Hepatocyte (in vitro differentiated cells): ENCODE data around the gene SYNE2. TPM values are rescaled to one million over a fixed set of nuclear protein-coding genes. Genes with fewer than 3 reads are reported as not detected.
"Not testable (repeated sequence)": the region's sequence is repeated elsewhere in the genome, so short reads cannot be mapped to it uniquely, and the experiment has no call there.

Experiments used
- DNase-seq: peaks from one replicate; pipeline ENCODE4 v3.0.0-alpha.2; 2016; ENCODE audit warnings: low spot score
- H2AFZ ChIP-seq: fragments of 200-600 bp; sonication (generic); 2 replicates; pipeline ENCODE4 v1.6.0; 2016; ENCODE audit warnings: antibody characterized with exemption, mild to moderate bottlenecking
- H3K27ac ChIP-seq: fragments of 200-600 bp; sonication (generic); 2 replicates; pipeline ENCODE4 v1.5.1; 2016; ENCODE audit warnings: mild to moderate bottlenecking
- H3K27me3 ChIP-seq: fragments of 200-600 bp; sonication (generic); 2 replicates; pipeline ENCODE4 v1.6.1; 2016
- H3K36me3 ChIP-seq: fragments of 200-600 bp; sonication (generic); replicated peaks from 2 replicates; pipeline ENCODE4 v1.5.1; 2016; ENCODE audit warnings: low read depth; ENCODE audit not compliant: insufficient read depth
- H3K4me1 ChIP-seq: fragments of 200-600 bp; sonication (generic); 2 replicates; pipeline ENCODE4 v1.5.1; 2016; ENCODE audit warnings: mild to moderate bottlenecking, moderate library complexity; ENCODE audit not compliant: insufficient read depth
- H3K4me2 ChIP-seq: fragments of 200-600 bp; sonication (generic); 2 replicates; pipeline ENCODE4 v1.6.0; 2016
- H3K4me3 ChIP-seq: fragments of 200-600 bp; sonication (generic); 2 replicates; pipeline ENCODE4 v1.5.1; 2016; ENCODE audit warnings: mild to moderate bottlenecking
- H3K79me2 ChIP-seq: fragments of 200-600 bp; sonication (generic); 2 replicates; pipeline ENCODE4 v1.6.0; 2017; ENCODE audit warnings: mild to moderate bottlenecking
- H3K9me2 ChIP-seq: fragments of 200-600 bp; sonication (generic); replicated peaks from 2 replicates; pipeline ENCODE4 v1.6.0; 2017; ENCODE audit warnings: mild to moderate bottlenecking; ENCODE audit not compliant: insufficient read depth
- H3K9me3 ChIP-seq: fragments of 200-600 bp; sonication (generic); 2 replicates; pipeline ENCODE4 v1.5.1; 2016; ENCODE audit warnings: low read depth, mild to moderate bottlenecking
- H4K20me1 ChIP-seq: fragments of 200-600 bp; sonication (generic); 2 replicates; pipeline ENCODE4 v1.6.0; 2016; ENCODE audit warnings: mild to moderate bottlenecking; ENCODE audit not compliant: insufficient read depth, poor library complexity, severe bottlenecking
- CTCF ChIP-seq: fragments of 200-600 bp; sonication (generic); IDR thresholded peaks from 2 replicates; pipeline ENCODE4 v1.5.1; 2016; ENCODE audit warnings: antibody characterized with exemption, mild to moderate bottlenecking; ENCODE audit not compliant: poor library complexity
- EZH2 ChIP-seq: fragments of 200-600 bp; sonication (generic); IDR thresholded peaks from 2 replicates; pipeline ENCODE4 v1.6.1; 2016; ENCODE audit warnings: antibody characterized with exemption, mild to moderate bottlenecking, borderline replicate concordance
- EZH2phosphoT487 ChIP-seq: fragments of 200-600 bp; sonication (generic); IDR thresholded peaks from one replicate; pipeline ENCODE4 v1.6.1; 2018; ENCODE audit warnings: antibody characterized with exemption, mild to moderate bottlenecking, low read depth, moderate library complexity; ENCODE audit not compliant: unreplicated experiment, severe bottlenecking
- WGBS: methylation state at CpG from one replicate; pipeline ENCODE4 v1.1.6; 2016; ENCODE audit warnings: low lambda C conversion rate; ENCODE audit errors: missing lambda C conversion rate; 5-methylcytosine and 5-hydroxymethylcytosine counted together
- polyA plus RNA-seq: library from polyadenylated mRNA; unstranded; fragments of >200 nt; fragmentation: Nextera tagmentation; extraction: Ambion mirVana; gene quantifications from 2 replicates; pipeline ENCODE4 v1.2.1, GENCODE V29; 2016
- total RNA-seq: library from RNA; depleted of rRNA; stranded (reverse); fragments of >200 nt; gene quantifications from 2 replicates; pipeline ENCODE4 v1.2.3, GENCODE V29; 2014

Gene SYNE2
- total and polyA plus RNA-seq, 2 experiments from 2014 or later, result 21.0 to 58.6 TPM

- H3K9me3 ChIP-seq, result no peaks in the 10 kb centered on the region
- H3K4me3 ChIP-seq, result no peak overlapping the region
- no peak overlapping the region for H2AFZ ChIP-seq
- H3K27ac ChIP-seq, result no peak overlapping the region
- no peaks in the 10 kb centered on the region for H3K9me2 ChIP-seq
- 94% methylated on average over 6 of the region's 6 CpGs for WGBS
- no peak overlapping the region for H3K4me2 ChIP-seq
- no peaks in the 10 kb centered on the region for H3K27me3 ChIP-seq
- no peaks in the 10 kb centered on the region for H3K36me3 ChIP-seq
- DNase-seq, result no peak
- TF ChIP-seq CTCF, result no peak
- no peak for TF ChIP-seq EZH2phosphoT487
- no peak for TF ChIP-seq EZH2
- no peaks in the 10 kb centered on the region for H3K4me1 ChIP-seq
- no peaks in the 10 kb centered on the region for H4K20me1 ChIP-seq
- peaks cover 60% of the 10 kb centered on the region for H3K79me2 ChIP-seq
Observed at GRCh38 chr14:63863004-63863403, 10.2 kb downstream of the SYNE2 start.

- H3K79me2 ChIP-seq, result peaks cover 56% of the 10 kb centered on the region
- H3K27me3 ChIP-seq, H2AFZ ChIP-seq, H3K4me3 ChIP-seq, H3K9me2 ChIP-seq, H3K4me1 ChIP-seq, H4K20me1 ChIP-seq, H3K9me3 ChIP-seq, DNase-seq, H3K36me3 ChIP-seq: not testable (repeated sequence)
- peak overlapping the region; percentile 92 for H3K27ac ChIP-seq
- 30% methylated on average over 1 of the region's 2 CpGs for WGBS
- peak overlapping the region; percentile 72 for H3K4me2 ChIP-seq
Observed at GRCh38 chr14:63864775-63865174, 12.0 kb downstream of the SYNE2 start.

GRCh38 chr14:63867933-63868921, 15.4 kb downstream of the SYNE2 start:
- no peaks in the 10 kb centered on the region for H3K9me2 ChIP-seq
- TF ChIP-seq EZH2phosphoT487, result no peak
- no peak for TF ChIP-seq EZH2
- no peak for TF ChIP-seq CTCF
- H3K4me2 ChIP-seq, result peak overlapping the region; percentile 23
- no peak overlapping the region for H3K4me3 ChIP-seq
- no peaks in the 10 kb centered on the region for H4K20me1 ChIP-seq
- no peak overlapping the region for H3K27ac ChIP-seq
- 94% methylated on average over 6 of the region's 6 CpGs for WGBS
- H2AFZ ChIP-seq, result no peak overlapping the region
- no peaks in the 10 kb centered on the region for H3K36me3 ChIP-seq
- H3K27me3 ChIP-seq, result no peaks in the 10 kb centered on the region
- no peaks in the 10 kb centered on the region for H3K4me1 ChIP-seq
- H3K79me2 ChIP-seq, result peaks cover 47% of the 10 kb centered on the region
- no peaks in the 10 kb centered on the region for H3K9me3 ChIP-seq
- DNase-seq, result no peak

- not testable (repeated sequence) for H3K9me3 ChIP-seq, H3K27me3 ChIP-seq, H2AFZ ChIP-seq, H3K9me2 ChIP-seq, DNase-seq, H3K4me3 ChIP-seq, H4K20me1 ChIP-seq, H3K27ac ChIP-seq, H3K36me3 ChIP-seq, H3K4me2 ChIP-seq, H3K4me1 ChIP-seq
- WGBS, result 100% methylated on average over 1 of the region's 2 CpGs
- H3K79me2 ChIP-seq, result peaks cover 50% of the 10 kb centered on the region
Observed at GRCh38 chr14:63869940-63870752, 17.3 kb downstream of the SYNE2 start.

GRCh38 chr14:63870753-63871037, 17.9 kb downstream of the SYNE2 start:
- not testable (repeated sequence) for H3K27ac ChIP-seq, H3K4me3 ChIP-seq, H3K4me2 ChIP-seq, DNase-seq, H2AFZ ChIP-seq, H4K20me1 ChIP-seq, H3K4me1 ChIP-seq, H3K36me3 ChIP-seq, H3K9me3 ChIP-seq, H3K9me2 ChIP-seq, H3K27me3 ChIP-seq
- 33% methylated on average over 1 of the region's 1 CpG for WGBS
- peaks cover 50% of the 10 kb centered on the region for H3K79me2 ChIP-seq
